ENCODE data around the gene ARFGAP2.
A peak's percentile ranks its signal among the peaks of the same experiment; 100 is the strongest.

The ARFGAP2 gene

GRCh38 chr11:47152953-47153950 lies 23.4 kb downstream of the ARFGAP2 start (continued):
- TF ChIP-seq ZSCAN18 (tag by site-specific recombination; IDR thresholded peaks at IDR 0.05) (no peak), ZNF600 (tag by site-specific recombination; IDR thresholded peaks at IDR 0.05) (peak; percentile 31; the same call in 1 of the 2 replicates), ZNF529 (tag by site-specific recombination; IDR thresholded peaks at IDR 0.05; ENCODE audit: insufficient replicate concordance) (no peak), ZNF654 (tag by site-specific recombination; IDR thresholded peaks at IDR 0.05; ENCODE audit: low read depth) (peak; percentile 86), ZNF211 (tag by site-specific recombination; IDR thresholded peaks at IDR 0.05; ENCODE audit: low read depth) (no peak), ZNF621 (tag by site-specific recombination; IDR thresholded peaks at IDR 0.05) (no peak), ZNF391 (tag by site-specific recombination; IDR thresholded peaks at IDR 0.05; ENCODE audit: borderline replicate concordance, low read depth) (no peak), YY2 (tag by site-specific recombination; IDR thresholded peaks at IDR 0.05) (no peak), BCL11B (tag by site-specific recombination; IDR thresholded peaks at IDR 0.05; ENCODE audit: low read depth) (0 out of 2 replicates have a peak, but pooled peaks have one; percentile 41), KLF9 (tag by site-specific recombination; IDR thresholded peaks at IDR 0.05; ENCODE audit: low read depth) (no peak), ZNF2 (tag by site-specific recombination; IDR thresholded peaks at IDR 0.05) (peak; percentile 64; the same call in 1 of the 2 replicates), ZNF292 (tag by site-specific recombination; IDR thresholded peaks at IDR 0.05; ENCODE audit: borderline replicate concordance, low read depth) (no peak), ZNF175 (tag by site-specific recombination; IDR thresholded peaks at IDR 0.05) (no peak), ZNF140 (tag by site-specific recombination; IDR thresholded peaks at IDR 0.05) (no peak)

- ChIA-PET CTCF (interaction anchor here (0.6 to 4.4 kb wide), 40 partner anchors 9 to 836 kb away, joined by 3 to 48 read pairs (median 5); no protein-coding TSS in a partner anchor), POLR2A (interaction anchor here (1.0 kb wide), 1 partner anchor 11 kb away, joined by 3 read pairs; no protein-coding TSS in a partner anchor)
- Histone ChIP-seq H3K27ac (ENCODE audit: extremely low read depth, low read depth, low read length) (no peak overlapping the region), H3K4me1 (ENCODE audit: control insufficient read depth, insufficient read depth, low read length) (no peaks in the 10 kb centered on the region), H3K36me3 (ENCODE audit: control insufficient read depth in 2 of 2, insufficient read depth in 1 of 2, low read length in 2 of 2) (peaks cover 0 to 19% of the 10 kb centered on the region in 2 experiments; a peak in 1 of 3 replicates), H3K4me3 (ENCODE audit: low read depth, low read length) (no peak overlapping the region), H3K9me3 (ENCODE audit: control insufficient read depth, insufficient read depth, low read depth, low read length) (no peaks in the 10 kb centered on the region)
- TF ChIP-seq ZNF366 (tag by site-specific recombination; conservative IDR thresholded peaks at IDR 0.05) (no peak), ZNF48 (tag by site-specific recombination; IDR thresholded peaks at IDR 0.05) (no peak), MEIS1 (CRISPR knock-in tag; IDR thresholded peaks at IDR 0.05; ENCODE audit: borderline replicate concordance) (no peak), YY1 (tag by site-specific recombination; IDR thresholded peaks at IDR 0.05) (no peak), ZNF548 (tag by site-specific recombination; IDR thresholded peaks at IDR 0.05) (no peak), ZNF335 (tag by site-specific recombination; conservative IDR thresholded peaks at IDR 0.05) (no peak), ZNF23 (tag by site-specific recombination; IDR thresholded peaks at IDR 0.05; ENCODE audit: borderline replicate concordance) (no peak), ZSCAN30 (tag by site-specific recombination; IDR thresholded peaks at IDR 0.05) (no peak), ZNF274 (IDR thresholded peaks at IDR 0.05; ENCODE audit: low read length) (no peak), ZNF274 (tag by site-specific recombination; IDR thresholded peaks at IDR 0.05; ENCODE audit: borderline replicate concordance) (no peak)
Measured at GRCh38 chr11:47152126-47152952, 24.3 kb downstream of the ARFGAP2 start.

Data from HEK293 (cell line).